H9 (cell line): Measurements from ENCODE around the gene RPA1. TPM values are rescaled to one million over a fixed set of nuclear protein-coding genes. Genes with fewer than 3 reads are reported as not detected.

Experiments
- DNase-seq: peaks from one replicate; pipeline ENCODE4 v3.0.0-alpha.2; 2017
- H2AFZ ChIP-seq: one replicate; pipeline ENCODE4 v1.6.1; 2013; ENCODE audit warnings: mild to moderate bottlenecking, low read length, control low read depth, moderate library complexity
- H2AK5ac ChIP-seq: 2 replicates; pipeline ENCODE4 v1.6.1; 2013; ENCODE audit warnings: low read length, control low read depth, mixed read lengths; ENCODE audit not compliant: insufficient read length
- H2BK120ac ChIP-seq: one replicate; pipeline ENCODE4 v1.6.1; 2013; ENCODE audit warnings: low read depth, mild to moderate bottlenecking, low read length, control low read depth, inconsistent platforms; ENCODE audit not compliant: poor library complexity, severe bottlenecking
- H2BK12ac ChIP-seq: 2 replicates; pipeline ENCODE4 v1.6.1; 2013; ENCODE audit warnings: low read length, control low read depth, mixed read lengths, low read depth; ENCODE audit not compliant: insufficient read length
- H2BK15ac ChIP-seq: 2 replicates; pipeline ENCODE4 v1.6.1; 2013; ENCODE audit warnings: low read depth, low read length, control low read depth
- H2BK20ac ChIP-seq: one replicate; pipeline ENCODE4 v1.6.1; 2013; ENCODE audit warnings: low read depth, mild to moderate bottlenecking, low read length, control low read depth, inconsistent platforms; ENCODE audit not compliant: poor library complexity, severe bottlenecking
- H2BK5ac ChIP-seq: 2 replicates; pipeline ENCODE4 v1.6.1; 2013; ENCODE audit warnings: low read length, control low read depth, mixed read lengths; ENCODE audit not compliant: insufficient read length
- H3K14ac ChIP-seq: 2 replicates; pipeline ENCODE4 v1.6.1; 2013; ENCODE audit warnings: low read length, control low read depth; ENCODE audit not compliant: insufficient read depth
- H3K18ac ChIP-seq: 2 replicates; pipeline ENCODE4 v1.6.1; 2013; ENCODE audit warnings: low read depth, mild to moderate bottlenecking, mixed read lengths, low read length, control low read depth; ENCODE audit not compliant: insufficient read length
- H3K23ac ChIP-seq: 2 replicates; pipeline ENCODE4 v1.6.1; 2013; ENCODE audit warnings: low read length, control low read depth, mixed read lengths, low read depth; ENCODE audit not compliant: insufficient read length
- H3K23me2 ChIP-seq: 2 replicates; pipeline ENCODE4 v1.6.1; 2013; ENCODE audit warnings: low read depth, mild to moderate bottlenecking, mixed read lengths, low read length, control low read depth; ENCODE audit not compliant: insufficient read length, poor library complexity, severe bottlenecking
- H3K27ac ChIP-seq: 2 replicates; pipeline ENCODE4 v1.5.1; 2013; ENCODE audit warnings: low read length, control low read depth, mixed read lengths, low read depth; ENCODE audit not compliant: insufficient read length
- H3K27me3 ChIP-seq: 2 replicates; pipeline ENCODE4 v1.6.1; 2013; ENCODE audit warnings: low read length, control low read depth, inconsistent platforms; ENCODE audit not compliant: insufficient read depth
- H3K4ac ChIP-seq: 2 replicates; pipeline ENCODE4 v1.6.1; 2013; ENCODE audit warnings: low read depth, mild to moderate bottlenecking, control low read depth, inconsistent platforms, low read length, moderate library complexity
- H3K4me1 ChIP-seq: 2 replicates; pipeline ENCODE4 v1.6.1; 2013; ENCODE audit warnings: low read length, control low read depth, inconsistent platforms; ENCODE audit not compliant: insufficient read depth
- H3K4me2 ChIP-seq: 2 replicates; pipeline ENCODE4 v1.6.1; 2013; ENCODE audit warnings: low read length, control low read depth, mixed read lengths; ENCODE audit not compliant: insufficient read length, insufficient read depth
- H3K56ac ChIP-seq: 2 replicates; pipeline ENCODE4 v1.6.1; 2013; ENCODE audit warnings: low read depth, mild to moderate bottlenecking, mixed read lengths, low read length, control low read depth; ENCODE audit not compliant: insufficient read length
- H3K79me1 ChIP-seq: 2 replicates; pipeline ENCODE4 v1.6.1; 2013; ENCODE audit warnings: low read depth, mild to moderate bottlenecking, moderate library complexity, low read length, control low read depth, inconsistent platforms; ENCODE audit not compliant: insufficient read depth, poor library complexity, severe bottlenecking
- H3K79me2 ChIP-seq: 2 replicates; pipeline ENCODE4 v1.6.1; 2013; ENCODE audit warnings: low read length, control low read depth, inconsistent platforms; ENCODE audit not compliant: insufficient read depth
- H3K9ac ChIP-seq: 2 replicates; pipeline ENCODE4 v1.6.1; 2013; ENCODE audit warnings: low read length, control low read depth, mixed read lengths; ENCODE audit not compliant: insufficient read length; ENCODE audit errors: extremely low read depth
- H3K9me3 ChIP-seq: one replicate; pipeline ENCODE4 v1.6.1; 2013; ENCODE audit warnings: low read depth, low read length, inconsistent platforms; ENCODE audit not compliant: control insufficient read depth
- H3T11ph ChIP-seq: one replicate; pipeline ENCODE4 v1.6.1; 2013; ENCODE audit warnings: mild to moderate bottlenecking, low read length, control low read depth, inconsistent platforms
- H4K20me1 ChIP-seq: one replicate; pipeline ENCODE4 v1.6.1; 2013; ENCODE audit not compliant: control insufficient read depth, insufficient read length, insufficient read depth
- H4K5ac ChIP-seq: 2 replicates; pipeline ENCODE4 v1.6.1; 2013; ENCODE audit warnings: low read depth, mild to moderate bottlenecking, mixed read lengths, low read length, control low read depth; ENCODE audit not compliant: insufficient read length
- H4K8ac ChIP-seq: replicated peaks from 2 replicates; pipeline ENCODE4 v1.6.1; 2013; ENCODE audit warnings: low read length, control low read depth, mixed read lengths, low read depth; ENCODE audit not compliant: insufficient read length
- H4K91ac ChIP-seq: 2 replicates; pipeline ENCODE4 v1.6.1; 2013; ENCODE audit warnings: low read depth, mild to moderate bottlenecking, moderate library complexity, mixed read lengths, low read length, control low read depth; ENCODE audit not compliant: insufficient read length
- H3K27ac Mint-ChIP-seq, 3 experiments: 2 replicates in 2 of 3; 3 replicates in 1 of 3; pipeline ENCODE4 v1.8.0; 2020 to 2021; ENCODE audit warnings: mixed read lengths in 3 of 3, mild to moderate bottlenecking in 1 of 3, moderate library complexity in 1 of 3
- H3K27me3 Mint-ChIP-seq: 2 replicates; pipeline ENCODE4 v1.8.0; 2021; ENCODE audit warnings: low read depth, mild to moderate bottlenecking, moderate library complexity, mixed read lengths
- H3K36me3 Mint-ChIP-seq, 3 experiments: 2 replicates in 2 of 3; 3 replicates in 1 of 3; pipeline ENCODE4 v1.8.0; 2020 to 2021; ENCODE audit warnings: low read depth in 3 of 3, mixed read lengths in 3 of 3; ENCODE audit not compliant: insufficient read depth in 1 of 3
- H3K4me1 Mint-ChIP-seq, 2 experiments: 2 replicates each; pipeline ENCODE4 v1.8.0; 2020; ENCODE audit warnings: mixed read lengths in 2 of 2
- H3K4me3 Mint-ChIP-seq, 2 experiments: 2 replicates in 1 of 2; 3 replicates in 1 of 2; pipeline ENCODE4 v1.8.0; 2020 to 2021; ENCODE audit warnings: mild to moderate bottlenecking in 2 of 2, mixed read lengths in 2 of 2, moderate library complexity in 1 of 2
- H3K9me3 Mint-ChIP-seq, 2 experiments: 2 replicates in 1 of 2; 3 replicates in 1 of 2; pipeline ENCODE4 v1.8.0; 2020; ENCODE audit warnings: mild to moderate bottlenecking in 2 of 2, mixed read lengths in 2 of 2, moderate library complexity in 1 of 2
- CTCF ChIP-seq: fragments of 200-600 bp; sonication (generic); conservative IDR thresholded peaks from 3 replicates; pipeline ENCODE4 v1.8.0; 2021; ENCODE audit warnings: antibody characterized with exemption, mild to moderate bottlenecking
- WGBS: extraction: QIAGEN DNeasy Blood & Tissue Kit; methylation state at CpG from one replicate; pipeline ENCODE4 v1.1.7; 2013; ENCODE audit warnings: missing lambda C conversion rate, low lambda C conversion rate, mixed read lengths; ENCODE audit not compliant: insufficient read length; ENCODE audit errors: extremely low coverage; 5-methylcytosine and 5-hydroxymethylcytosine counted together
- total RNA-seq: library from RNA; stranded (reverse); gene quantifications from 2 replicates; pipeline ENCODE4 v1.2.1, GENCODE V29; 2021

The RPA1 gene
- total RNA-seq, 1 experiment from 2014 or later = 215 TPM

DNA sequence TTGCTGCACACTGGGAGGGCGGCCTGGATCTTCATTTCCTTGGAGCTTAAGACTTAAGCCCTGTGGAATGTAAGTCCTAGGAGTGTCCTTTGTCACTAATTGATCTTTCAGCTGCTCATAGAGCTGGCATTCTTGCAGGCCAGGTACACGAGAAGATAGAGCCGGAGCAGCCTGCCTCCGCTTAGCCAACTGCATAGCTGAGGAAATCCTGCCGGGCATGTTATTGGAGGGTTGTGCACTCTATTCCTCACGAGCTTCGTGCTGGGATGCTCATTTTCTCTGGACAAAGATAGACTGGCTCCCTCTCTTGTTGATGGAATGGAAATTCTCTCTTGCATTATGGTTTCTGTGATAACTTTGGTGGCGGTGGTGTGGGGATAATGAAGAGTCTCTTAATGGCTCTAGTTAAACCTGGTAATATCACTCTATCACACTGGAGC lies 76.9 kb downstream of the RPA1 start:
- Histone ChIP-seq H4K8ac (no peak overlapping the region), H3K23ac (no peak overlapping the region), H3K27me3 (peaks cover 60% of the 10 kb centered on the region), H3K79me1 (no peaks in the 10 kb centered on the region), H3K9ac (no peak overlapping the region), H4K91ac (no peak overlapping the region), H2BK15ac (no peak overlapping the region), H3K9me3 (no peaks in the 10 kb centered on the region), H3K14ac (no peak overlapping the region), H2AK5ac (no peak overlapping the region), H4K20me1 (no peaks in the 10 kb centered on the region), H3K4me1 (no peaks in the 10 kb centered on the region), H4K5ac (no peak overlapping the region), H3K4me2 (no peak overlapping the region), H2BK20ac (no peak overlapping the region), H3K27ac (no peak overlapping the region), H3K23me2 (peaks cover 4% of the 10 kb centered on the region), H2BK12ac (no peak overlapping the region), H3K56ac (no peak overlapping the region), H2BK120ac (no peak overlapping the region), H3K79me2 (no peaks in the 10 kb centered on the region), H3K18ac (no peak overlapping the region), H2AFZ (no peak overlapping the region), H3K4ac (no peak overlapping the region), H2BK5ac (no peak overlapping the region), H3T11ph (no peak overlapping the region)
- Mint-ChIP-seq H3K27ac (no peak overlapping the region), H3K27me3 (peaks cover 96% of the 10 kb centered on the region), H3K4me3 (peak overlapping the region in 1 of 2 experiments; percentile 24; a peak in 1 of 5 replicates), H3K9me3 (peaks cover 0 to 5% of the 10 kb centered on the region in 2 experiments; a peak in 1 of 5 replicates), H3K4me1 (peaks cover 11 to 33% of the 10 kb centered on the region in 2 experiments), H3K36me3 (no peaks in the 10 kb centered on the region)
- WGBS = no CpG with 5 or more reads among the region's 8 CpGs
- DNase-seq = no peak
- TF ChIP-seq CTCF = no peak
